ENCODE data around the gene LRRC23.

Gene LRRC23

GRCh38 chr12:6943722-6944380 is 39.2 kb downstream of the LRRC23 start, which contains the start of the genes C12orf57 and RNU7-1:
TSS of gene C12orf57 (plus strand) at chr12:6944022. CDS start at chr12:6944122, 100 bp downstream.
TSS of gene RNU7-1 (plus strand) at chr12:6943816.
- DNase-seq (ENCODE audit: low read depth) = peak; percentile 67

- DNase-seq (ENCODE audit: low read depth) = peak; percentile 84
Measured at GRCh38 chr12:6944381-6945186, 40.0 kb downstream of the LRRC23 start.

DNA sequence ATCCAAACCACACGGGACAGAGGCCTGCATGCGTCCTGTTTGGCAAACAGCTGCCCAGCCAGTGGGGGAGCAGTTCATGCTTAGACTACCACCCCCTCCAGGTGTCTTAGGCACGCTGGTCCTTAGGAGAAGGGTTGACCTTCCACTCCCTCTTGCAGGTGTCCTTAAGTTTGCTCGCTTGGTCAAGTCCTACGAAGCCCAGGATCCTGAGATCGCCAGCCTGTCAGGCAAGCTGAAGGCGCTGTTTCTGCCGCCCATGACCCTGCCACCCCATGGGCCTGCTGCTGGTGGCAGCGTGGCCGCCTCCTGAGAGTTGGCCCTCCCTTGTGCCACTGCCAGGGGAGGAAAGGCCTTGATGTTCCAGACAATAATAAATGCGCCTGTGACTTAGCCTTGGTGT is 41.0 kb downstream of the LRRC23 start:
- DNase-seq (ENCODE audit: low read depth) = no peak

GRCh38 chr12:6946033-6946919 is 41.7 kb downstream of the LRRC23 start:
- DNase-seq (ENCODE audit: low read depth) = no peak

GRCh38 chr12:6946920-6947374 is 42.3 kb downstream of the LRRC23 start:
- DNase-seq (ENCODE audit: low read depth) = no peak

DNA sequence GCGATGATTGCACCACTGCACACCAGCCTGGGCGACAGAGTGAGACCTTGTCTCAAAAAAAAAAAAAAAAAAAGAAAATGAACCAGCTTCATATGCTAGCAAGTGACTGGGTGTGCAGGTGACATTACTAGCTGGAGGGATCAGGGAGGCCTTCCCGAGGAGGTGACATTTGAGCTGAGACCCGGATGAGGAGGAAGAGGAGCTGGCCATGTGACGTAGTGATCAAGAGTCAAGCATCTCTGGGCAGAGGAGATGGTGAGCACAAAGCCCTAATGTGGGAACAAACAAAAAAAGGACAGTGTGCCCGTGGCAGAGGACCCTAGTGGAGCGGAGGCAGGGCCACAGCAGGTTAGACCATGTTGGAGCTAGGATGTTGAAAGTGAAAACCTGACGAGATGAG is 43.0 kb downstream of the LRRC23 start:
- DNase-seq (ENCODE audit: low read depth) = no peak

- DNase-seq (ENCODE audit: low read depth) = no peak
Measured at GRCh38 chr12:6948873-6949594, 44.4 kb downstream of the LRRC23 start.

DNA sequence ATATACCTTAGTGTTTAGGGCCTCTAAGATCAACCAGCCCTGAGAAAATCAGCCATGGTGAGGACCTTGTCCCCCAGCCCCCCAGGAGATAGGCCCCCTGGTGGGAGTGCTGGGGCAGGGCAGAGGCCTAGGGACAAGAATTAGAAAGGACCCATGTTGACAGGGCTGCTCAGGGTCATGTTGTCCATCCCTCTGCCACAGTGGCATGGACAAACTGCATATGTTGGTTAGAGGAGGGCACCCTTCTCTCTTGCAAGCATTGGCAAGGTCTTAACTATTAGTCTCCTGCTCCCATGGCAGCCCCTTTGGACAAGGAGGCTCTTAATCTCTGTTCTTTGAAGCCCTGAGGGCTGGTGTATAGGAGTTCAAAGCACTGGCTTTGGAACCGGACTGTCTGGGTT is 45.8 kb downstream of the LRRC23 start:
- no peak for DNase-seq (ENCODE audit: low read depth)

DNA sequence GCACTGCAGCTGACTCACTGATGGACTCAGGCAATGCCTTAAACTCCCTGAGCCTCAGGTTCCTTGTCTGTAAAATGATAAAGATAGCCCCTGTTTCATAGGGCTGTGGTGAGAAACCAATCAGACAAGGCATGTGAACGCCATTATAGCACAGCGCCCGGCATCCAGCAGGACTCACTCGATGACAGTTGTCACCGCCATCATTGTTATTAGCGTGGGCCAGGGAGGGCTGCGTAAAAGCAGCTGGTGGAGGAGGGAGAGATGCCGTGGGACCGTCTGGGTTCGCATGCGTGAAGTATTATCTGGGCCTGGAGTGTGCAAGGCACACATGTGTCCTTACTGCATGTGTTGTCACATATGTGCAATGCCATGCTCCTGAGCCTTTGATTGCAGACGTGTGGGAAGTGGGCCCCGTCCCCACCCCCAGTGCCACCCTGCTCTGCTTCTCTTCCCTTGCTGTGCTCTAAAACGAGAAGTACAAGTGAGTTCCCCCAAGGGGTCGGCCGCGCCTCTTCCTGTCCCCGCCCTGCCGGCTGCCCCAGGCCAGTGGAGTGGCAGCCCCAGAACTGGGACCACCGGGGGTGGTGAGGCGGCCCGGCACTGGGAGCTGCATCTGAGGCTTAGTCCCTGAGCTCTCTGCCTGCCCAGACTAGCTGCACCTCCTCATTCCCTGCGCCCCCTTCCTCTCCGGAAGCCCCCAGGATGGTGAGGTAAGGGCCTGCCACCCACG is 46.4 kb downstream of the LRRC23 start, which contains the start of gene PTPN6:
TSS of gene PTPN6 (plus strand) at position 546 of the 730 bp plus-strand sequence. CDS start at position 703, 157 bp downstream.
- DNase-seq (ENCODE audit: low read depth) = no peak

GRCh38 chr12:6951551-6952120 is 47.0 kb downstream of the LRRC23 start:
- DNase-seq (ENCODE audit: low read depth) = no peak

DNA sequence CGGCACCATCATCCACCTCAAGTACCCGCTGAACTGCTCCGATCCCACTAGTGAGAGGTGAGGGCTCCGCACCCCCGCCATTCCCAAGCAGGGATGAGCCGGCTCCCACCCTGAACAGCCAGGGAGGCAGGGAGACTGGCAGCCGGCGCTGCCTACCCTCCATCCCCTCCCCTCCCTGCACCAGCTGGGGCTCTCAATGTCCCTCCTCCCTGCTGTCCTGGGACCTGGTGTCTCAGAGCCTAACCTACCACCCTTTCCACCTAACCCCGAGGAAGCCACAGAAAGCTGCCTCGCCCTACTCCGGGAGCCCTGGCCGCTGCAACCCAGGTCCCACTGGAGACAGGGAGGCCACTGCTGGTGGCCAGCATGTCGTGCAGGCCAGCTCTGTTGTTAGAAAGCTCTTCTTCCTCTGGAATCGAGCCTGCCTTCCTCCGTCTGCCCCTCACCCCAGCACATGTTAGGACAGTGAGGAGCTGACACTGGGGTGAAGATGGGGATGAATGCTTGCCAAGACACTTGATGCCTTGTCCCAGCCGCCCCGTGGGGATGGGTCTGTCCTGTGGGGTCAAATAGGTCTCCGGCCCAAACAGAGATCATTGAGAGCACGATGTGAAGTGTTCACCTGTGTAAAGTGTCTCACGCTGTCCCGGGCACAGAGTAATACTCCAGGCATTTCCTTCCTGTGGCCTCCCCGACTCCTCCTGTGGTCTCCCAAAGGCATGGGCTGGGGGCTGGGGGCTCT is 47.7 kb downstream of the LRRC23 start:
- no peak for DNase-seq (ENCODE audit: low read depth)

DNA sequence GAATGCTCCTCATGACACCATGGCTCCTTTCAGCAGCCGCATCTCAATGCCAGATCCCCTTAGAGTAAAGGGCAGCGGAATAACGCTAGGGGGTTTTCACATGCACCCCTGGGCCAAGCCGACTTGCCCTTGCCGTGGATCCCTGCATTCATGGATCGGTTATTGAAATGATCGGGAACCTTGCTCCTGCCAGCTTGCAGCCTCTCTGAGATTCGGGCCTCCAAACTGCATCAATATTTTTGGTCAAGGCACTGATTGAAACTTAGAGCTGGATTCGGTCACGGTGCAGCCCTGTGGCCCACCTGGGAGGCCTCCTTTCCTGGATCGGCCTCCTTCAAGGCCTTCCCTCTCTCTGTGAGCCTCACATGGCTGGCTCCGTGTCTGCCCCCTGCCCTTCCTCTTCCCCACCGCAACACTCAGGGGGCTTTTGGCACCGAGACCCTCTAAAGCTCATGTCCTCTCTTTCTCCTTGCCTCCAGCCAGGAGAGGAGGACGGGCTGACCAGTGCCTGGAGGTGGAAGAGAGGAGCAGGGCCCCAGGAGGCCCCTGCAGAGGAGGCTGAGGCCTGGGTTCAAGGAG is 48.3 kb downstream of the LRRC23 start:
- no peak for DNase-seq (ENCODE audit: low read depth)

GRCh38 chr12:6953442-6954315 is 49.1 kb downstream of the LRRC23 start:
- DNase-seq (ENCODE audit: low read depth) = peak; percentile 80

GRCh38 chr12:6954316-6955107 is 49.9 kb downstream of the LRRC23 start:
- DNase-seq (ENCODE audit: low read depth) = no peak

- no peak for DNase-seq (ENCODE audit: low read depth)
Measured at GRCh38 chr12:6955108-6956020, 50.7 kb downstream of the LRRC23 start.

DNA sequence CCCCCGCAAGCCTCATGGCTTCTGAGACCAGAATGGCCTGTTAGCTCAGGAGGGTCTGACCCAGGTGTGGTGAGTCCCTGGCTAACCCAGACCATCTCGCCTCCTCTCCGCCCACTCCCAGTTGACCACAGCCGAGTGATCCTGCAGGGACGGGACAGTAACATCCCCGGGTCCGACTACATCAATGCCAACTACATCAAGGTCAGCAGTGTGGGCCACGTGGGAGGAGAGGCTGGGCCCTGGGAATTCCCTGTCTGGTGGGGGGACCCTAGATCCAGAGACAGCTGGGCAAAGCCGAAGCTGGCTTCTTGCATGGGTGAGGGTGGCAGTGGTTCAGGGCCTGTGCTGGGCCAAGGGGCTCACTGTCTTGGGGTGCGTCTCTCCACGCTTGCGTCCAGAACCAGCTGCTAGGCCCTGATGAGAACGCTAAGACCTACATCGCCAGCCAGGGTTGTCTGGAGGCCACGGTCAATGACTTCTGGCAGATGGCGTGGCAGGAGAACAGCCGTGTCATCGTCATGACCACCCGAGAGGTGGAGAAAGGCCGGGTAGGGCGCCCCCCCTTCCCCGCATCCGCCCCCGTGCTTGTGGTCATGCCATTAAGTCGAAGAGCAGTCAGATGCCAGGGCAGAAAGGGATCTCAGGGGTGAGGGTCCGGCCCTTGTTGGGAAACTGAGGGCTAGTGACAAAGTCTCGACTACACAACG is 51.6 kb downstream of the LRRC23 start:
- DNase-seq (ENCODE audit: low read depth) = no peak

Measured in stromal cell of bone marrow (primary cell).